H1 (cell line): Measurements from ENCODE around the gene SH2D7. TPM values are rescaled to one million over a fixed set of nuclear protein-coding genes. Genes with fewer than 3 reads are reported as not detected.

Source experiments
- CEBPB ChIP-seq: IDR thresholded peaks from 2 replicates; pipeline ENCODE4 v1.6.1; 2012; ENCODE audit warnings: low read depth, low read length
- CHD7 ChIP-seq: fragments of 300-600 bp; sonication (generic); IDR thresholded peaks from 2 replicates; pipeline ENCODE4 v1.7.1; 2012; ENCODE audit warnings: low read length, moderate library complexity, mild to moderate bottlenecking, inconsistent platforms; ENCODE audit not compliant: insufficient replicate concordance
- CREB1 ChIP-seq: IDR thresholded peaks from 2 replicates; pipeline ENCODE4 v1.6.1; 2012; ENCODE audit warnings: inconsistent platforms
- EGR1 ChIP-seq: IDR thresholded peaks from 2 replicates; pipeline ENCODE4 v1.6.1; 2011; ENCODE audit warnings: low read depth, low read length, borderline replicate concordance
- JUND ChIP-seq: IDR thresholded peaks from 2 replicates; pipeline ENCODE4 v1.6.1; 2011; ENCODE audit warnings: mild to moderate bottlenecking, improper control_type of control experiment, low read length
- PHF8 ChIP-seq: fragments of 200-600 bp; sonication (generic); conservative IDR thresholded peaks from 2 replicates; pipeline ENCODE4 v1.7.1; 2012; ENCODE audit warnings: low read depth, mild to moderate bottlenecking, inconsistent platforms, low read length, moderate library complexity
- RAD21 ChIP-seq, 2 experiments: IDR thresholded peaks in 1 of 2; conservative IDR thresholded peaks in 1 of 2; 2 replicates each; pipeline ENCODE4 v1.6.1; 2011; ENCODE audit warnings: low read depth in 2 of 2, low read length in 2 of 2, improper control_type of control experiment in 1 of 2, inconsistent platforms in 1 of 2, mild to moderate bottlenecking in 1 of 2, moderate library complexity in 1 of 2
- SIX5 ChIP-seq: IDR thresholded peaks from 2 replicates; pipeline ENCODE4 v1.6.1; 2011; ENCODE audit warnings: mild to moderate bottlenecking, low read depth, low read length
- SP1 ChIP-seq: IDR thresholded peaks from 2 replicates; pipeline ENCODE4 v1.6.1; 2011; ENCODE audit warnings: low read depth, low read length
- SP4 ChIP-seq: IDR thresholded peaks from 2 replicates; pipeline ENCODE4 v1.6.1; 2012; ENCODE audit warnings: low read length, inconsistent platforms
- TBP ChIP-seq: IDR thresholded peaks from 2 replicates; pipeline ENCODE4 v1.6.1; 2011; ENCODE audit warnings: low read depth, low read length, improper control_type of control experiment
- TEAD4 ChIP-seq: IDR thresholded peaks from 2 replicates; pipeline ENCODE4 v1.6.1; 2012; ENCODE audit warnings: low read depth, low read length, inconsistent platforms, mixed read lengths
- polyA plus RNA-seq, 7 experiments: library from polyadenylated mRNA; depleted of rRNA in 3 of 7; stranded (reverse) in 5 of 7; unstranded in 2 of 7; fragments of >200 nt in 5 of 7; fragments of 200-250 nt in 2 of 7; gene quantifications; 1 replicate in 5 of 7; 2 replicates in 1 of 7; 4 replicates in 1 of 7; pipeline versions ENCODE4 v1.2.1 to v1.2.3, GENCODE V29; 2011 to 2013; ENCODE audit warnings: missing spikeins in 2 of 7, mixed read lengths in 2 of 7
- total RNA-seq: library from RNA; stranded (reverse); fragmentation: NEBNext Ultra II Directional; extraction: Animal tissue kit (Norgen Biotek cat#: 25700); gene quantifications from 2 replicates; pipeline ENCODE4 v1.2.1, GENCODE V29; 2021

Gene SH2D7
- total and polyA plus RNA-seq, 2 of the 8 experiments (the other 6 are each of a cell fraction or from before 2014, with no cell fraction given) = not detected

DNA sequence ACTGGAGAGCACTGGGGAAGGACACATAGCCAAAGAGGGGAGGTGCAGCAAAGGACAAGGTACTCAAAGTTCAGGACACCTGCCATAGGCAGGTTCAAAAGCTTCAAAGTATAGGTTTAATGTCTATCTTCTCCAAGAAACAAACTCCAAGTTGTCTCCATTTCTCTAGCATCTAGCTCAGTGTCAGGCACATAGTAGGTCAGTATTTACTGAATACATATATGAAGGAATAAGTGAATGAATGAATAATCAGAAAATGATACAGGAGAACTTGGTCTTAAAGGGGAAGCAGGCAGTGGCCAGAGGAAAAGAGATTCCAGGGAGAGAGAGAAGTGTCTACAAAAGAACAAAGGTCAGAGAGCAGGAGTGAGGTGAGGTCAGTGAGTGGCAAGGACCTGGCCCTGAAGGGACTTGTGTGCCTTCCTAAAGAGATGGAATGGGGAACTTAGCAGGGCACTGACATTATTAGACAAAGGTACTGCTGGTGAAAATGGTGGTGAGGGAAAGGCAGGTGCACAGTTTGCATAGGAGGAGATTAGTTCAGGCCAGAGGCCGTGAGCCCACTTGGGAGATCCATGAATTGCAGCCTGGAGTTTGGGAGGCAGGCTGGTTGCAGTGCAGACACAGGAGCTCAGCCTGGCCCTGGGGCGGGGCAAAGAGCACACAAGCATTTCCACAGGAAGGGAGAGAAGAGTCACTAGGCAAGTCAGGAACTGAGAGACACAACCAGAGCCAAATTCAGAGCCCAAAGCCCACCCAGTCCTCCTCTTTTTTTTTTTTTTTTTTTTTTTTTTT lies 36.2 kb upstream of the SH2D7 start (continued):
- no peak for TF ChIP-seq CHD7
- no peak for TF ChIP-seq SP4
- TF ChIP-seq PHF8 = no peak
- no peak for TF ChIP-seq JUND
- no peak for TF ChIP-seq CREB1
- TF ChIP-seq CEBPB = no peak
- TF ChIP-seq EGR1 = no peak
- no peak for TF ChIP-seq RAD21 (IDR thresholded peaks at IDR 0.05 in 1 of 2, conservative IDR thresholded peaks at IDR 0.05 in 1 of 2; ENCODE audit: low read depth in 2 of 2, low read length in 2 of 2)
- no peak for TF ChIP-seq SP1
- no peak for TF ChIP-seq SIX5
- no peak for TF ChIP-seq TBP
- no peak for TF ChIP-seq TEAD4
